AG09319 (cell line): Measurements from ENCODE around the gene APOL5.

Experiments
- DNase-seq: peaks from one replicate; pipeline ENCODE4 v3.0.0-alpha.2; 2010; ENCODE audit warnings: low read depth; ENCODE audit errors: extremely low read depth
- TF ChIP-seq, protein P1 (sequence below): IDR thresholded peaks from 2 replicates; pipeline ENCODE4 v1.5.1; 2011; ENCODE audit warnings: low read depth, mild to moderate bottlenecking, inconsistent platforms, low read length, moderate library complexity

APOL5 gene

GRCh38 chr22:35742342-35743100 lies 24.8 kb downstream of the APOL5 start:
- no peak for DNase-seq
- TF ChIP-seq, protein P1, sequence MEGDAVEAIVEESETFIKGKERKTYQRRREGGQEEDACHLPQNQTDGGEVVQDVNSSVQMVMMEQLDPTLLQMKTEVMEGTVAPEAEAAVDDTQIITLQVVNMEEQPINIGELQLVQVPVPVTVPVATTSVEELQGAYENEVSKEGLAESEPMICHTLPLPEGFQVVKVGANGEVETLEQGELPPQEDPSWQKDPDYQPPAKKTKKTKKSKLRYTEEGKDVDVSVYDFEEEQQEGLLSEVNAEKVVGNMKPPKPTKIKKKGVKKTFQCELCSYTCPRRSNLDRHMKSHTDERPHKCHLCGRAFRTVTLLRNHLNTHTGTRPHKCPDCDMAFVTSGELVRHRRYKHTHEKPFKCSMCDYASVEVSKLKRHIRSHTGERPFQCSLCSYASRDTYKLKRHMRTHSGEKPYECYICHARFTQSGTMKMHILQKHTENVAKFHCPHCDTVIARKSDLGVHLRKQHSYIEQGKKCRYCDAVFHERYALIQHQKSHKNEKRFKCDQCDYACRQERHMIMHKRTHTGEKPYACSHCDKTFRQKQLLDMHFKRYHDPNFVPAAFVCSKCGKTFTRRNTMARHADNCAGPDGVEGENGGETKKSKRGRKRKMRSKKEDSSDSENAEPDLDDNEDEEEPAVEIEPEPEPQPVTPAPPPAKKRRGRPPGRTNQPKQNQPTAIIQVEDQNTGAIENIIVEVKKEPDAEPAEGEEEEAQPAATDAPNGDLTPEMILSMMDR: no peak

DNA sequence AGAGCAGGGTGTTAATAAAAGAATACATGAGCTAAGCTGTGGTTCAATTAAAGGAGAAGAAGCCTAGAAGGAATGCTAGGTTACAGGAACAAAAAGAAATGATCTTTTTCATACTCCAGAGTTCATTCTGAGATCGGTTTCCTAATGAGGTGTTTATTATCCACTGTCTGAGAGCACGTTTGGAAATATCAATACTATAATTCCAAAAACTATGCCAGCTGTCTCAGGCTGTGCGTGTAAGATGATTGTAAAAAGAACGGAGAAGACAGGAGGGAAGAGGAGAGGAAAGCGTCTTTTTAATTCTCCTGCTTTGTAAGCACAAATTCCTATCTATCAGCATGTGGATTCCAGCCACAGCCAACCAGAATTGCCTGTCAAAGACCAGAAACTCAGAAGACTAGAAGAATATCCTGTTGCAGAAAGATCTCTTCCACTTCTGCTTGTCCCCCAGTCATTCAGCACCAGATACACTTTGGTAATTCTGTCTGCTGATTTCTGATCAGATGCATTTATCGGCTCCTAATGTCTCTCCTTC lies 25.7 kb downstream of the APOL5 start:
- TF ChIP-seq, protein P1: no peak
- DNase-seq: no peak

GRCh38 chr22:35746248-35746647 lies 28.6 kb downstream of the APOL5 start:
- TF ChIP-seq, protein P1: no peak
- no peak for DNase-seq

GRCh38 chr22:35746946-35747703 lies 29.5 kb downstream of the APOL5 start:
- TF ChIP-seq, protein P1: no peak
- no peak for DNase-seq

GRCh38 chr22:35749808-35750207 lies 32.1 kb downstream of the APOL5 start:
- DNase-seq: peak; percentile 87

GRCh38 chr22:35752006-35752862 lies 34.6 kb downstream of the APOL5 start:
- DNase-seq: no peak
- TF ChIP-seq, protein P1: no peak

More at GRCh38 chr22:35749808-35750207, 32.1 kb downstream of the APOL5 start:
- TF ChIP-seq, protein P1: no peak

- TF ChIP-seq, protein P1: no peak
- DNase-seq: no peak
These were observed 35.2 kb downstream of the APOL5 start for GRCh38 chr22:35752863-35753189.
